ENCODE measurements around the gene TEAD1. TPM values are rescaled to one million over a fixed set of nuclear protein-coding genes. Genes with fewer than 3 reads are reported as not detected.

Gene TEAD1
- total RNA-seq, 4 donors from 2014 or later = 86.9 to 205 (median 151) TPM

DNA sequence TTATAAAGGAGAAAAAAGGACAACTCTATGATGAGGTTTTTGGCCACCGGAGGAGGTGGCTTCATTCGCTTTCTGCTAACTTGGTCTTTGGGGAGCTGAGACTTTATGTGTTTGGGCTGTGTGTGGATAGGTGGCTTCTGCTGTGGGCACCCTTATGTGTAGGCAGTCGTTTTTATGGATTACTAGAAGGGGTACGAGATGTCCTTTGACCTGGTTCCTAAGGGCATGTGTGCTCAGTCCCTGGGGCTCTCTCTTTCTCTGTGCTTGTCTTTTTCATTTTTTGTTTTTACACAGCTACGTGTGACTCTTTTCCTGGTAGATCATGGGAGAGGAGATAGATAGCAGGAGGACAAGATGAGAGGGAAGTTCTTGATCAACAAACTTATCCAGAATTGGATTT lies 93.4 kb downstream of the TEAD1 start:
- TF ChIP-seq CTCF (IDR thresholded peaks at IDR 0.05; ENCODE audit: low read depth) = no peak

GRCh38 chr11:12768726-12769673 lies 94.8 kb downstream of the TEAD1 start:
- no peak for TF ChIP-seq CTCF (IDR thresholded peaks at IDR 0.05; ENCODE audit: low read depth)

DNA sequence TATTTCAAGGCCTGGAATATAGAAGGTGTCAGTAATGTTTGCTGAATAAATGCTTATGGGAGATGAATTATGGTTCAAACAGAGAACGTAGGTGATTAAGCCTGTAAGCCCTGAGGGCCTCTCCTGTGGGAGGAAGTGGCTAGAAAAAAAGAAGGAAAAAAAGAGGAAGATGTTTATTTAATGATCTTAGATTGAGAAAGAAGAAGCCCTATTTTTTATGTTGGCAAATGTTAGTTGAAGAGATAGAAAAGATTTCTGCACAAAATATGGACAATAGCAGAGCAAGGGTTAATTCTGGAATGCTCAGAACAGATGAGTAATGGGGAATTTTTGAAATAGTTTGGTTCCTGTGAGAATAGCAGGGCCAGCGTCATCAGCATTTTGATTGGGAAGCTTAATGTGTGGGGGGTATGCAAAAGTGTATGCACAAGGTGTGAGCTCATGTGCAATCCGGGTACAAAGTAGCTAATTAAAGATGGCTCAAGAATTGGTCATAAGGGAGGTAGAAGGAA lies 95.7 kb downstream of the TEAD1 start:
- no peak for TF ChIP-seq CTCF (IDR thresholded peaks at IDR 0.05; ENCODE audit: low read depth)

DNA sequence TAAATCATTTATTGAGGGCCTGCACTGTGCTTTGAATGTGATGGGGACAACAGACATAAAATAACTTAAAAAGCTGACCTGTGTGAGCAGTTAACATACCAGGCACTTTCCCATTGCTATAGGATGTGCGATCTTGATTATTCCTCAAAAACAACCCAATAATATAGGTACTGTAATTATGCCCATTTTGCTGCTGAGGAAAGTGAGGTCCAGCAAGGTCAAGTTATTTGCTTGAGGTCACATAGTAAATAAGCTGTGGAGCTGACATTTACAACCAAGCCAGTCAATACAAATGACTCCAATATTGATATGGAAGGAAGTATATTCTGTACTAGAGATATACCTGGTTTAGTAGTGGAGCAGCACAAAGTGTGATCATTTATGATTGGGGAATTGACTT lies 96.2 kb downstream of the TEAD1 start:
- TF ChIP-seq CTCF (IDR thresholded peaks at IDR 0.05; ENCODE audit: low read depth) = no peak

GRCh38 chr11:12770966-12771597 lies 96.9 kb downstream of the TEAD1 start:
- TF ChIP-seq CTCF (IDR thresholded peaks at IDR 0.05; ENCODE audit: low read depth) = no peak

GRCh38 chr11:12771875-12772274 lies 97.7 kb downstream of the TEAD1 start:
- no peak for TF ChIP-seq CTCF (IDR thresholded peaks at IDR 0.05; ENCODE audit: low read depth)

GRCh38 chr11:12772324-12772723 lies 98.1 kb downstream of the TEAD1 start:
- TF ChIP-seq CTCF (IDR thresholded peaks at IDR 0.05; ENCODE audit: low read depth) = no peak
